OCI-LY7 (cell line): ENCODE data around the gene GRIN2C. TPM values are rescaled to one million over a fixed set of nuclear protein-coding genes. Genes with fewer than 3 reads are reported as not detected.
A peak's percentile ranks its signal among the peaks of the same experiment; 100 is the strongest.

Experiments
- BruUV-seq: library from RNA; stranded (reverse); fragments of 400-500 nt; replicated peaks from 2 replicates; lab custom pipeline; 2021; lab: Mats Ljungman, UMichigan
- CTCF ChIA-PET: fragments of 300-600 bp; sonication (Branson Sonifier 250); formaldehyde crosslinking; loops from one replicate; lab custom pipeline; 2022; ENCODE audit warnings: antibody characterized with exemption; ENCODE audit not compliant: unreplicated experiment; lab: Charles Lee
- POLR2A ChIA-PET: fragments of 300-600 bp; sonication (Branson Sonifier 250); formaldehyde crosslinking; loops from one replicate; lab custom pipeline; 2022; ENCODE audit warnings: antibody characterized with exemption; lab: Charles Lee
- DNase-seq: peaks from one replicate; pipeline ENCODE4 v3.0.0-alpha.2; 2015; ENCODE audit warnings: low spot score
- H2AFZ ChIP-seq: fragments of 200-600 bp; sonication (generic), shearing (Covaris generic); 2 replicates; pipeline ENCODE4 v1.6.1; 2014; ENCODE audit warnings: mild to moderate bottlenecking, antibody characterized with exemption, low read length, moderate library complexity
- H3K27ac ChIP-seq: fragments of 200-600 bp; sonication (generic); 2 replicates; pipeline ENCODE4 v1.5.1; 2014; ENCODE audit warnings: mixed run types, low read depth, mild to moderate bottlenecking, moderate library complexity, low read length, inconsistent platforms; ENCODE audit not compliant: poor library complexity, severe bottlenecking
- H3K36me3 ChIP-seq: fragments of 200-600 bp; sonication (generic); 2 replicates; pipeline ENCODE4 v1.6.1; 2014; ENCODE audit warnings: mild to moderate bottlenecking, antibody characterized with exemption, low read length, moderate library complexity, mixed read lengths; ENCODE audit not compliant: insufficient read depth
- H3K4me1 ChIP-seq: fragments of 200-600 bp; sonication (generic); 2 replicates; pipeline ENCODE4 v1.5.1; 2014; ENCODE audit warnings: mild to moderate bottlenecking, low read length; ENCODE audit not compliant: insufficient read depth, poor library complexity, severe bottlenecking
- H3K4me2 ChIP-seq: fragments of 200-600 bp; sonication (generic); 2 replicates; pipeline ENCODE4 v1.6.1; 2014; ENCODE audit warnings: mild to moderate bottlenecking, low read length
- H3K4me3 ChIP-seq: fragments of 200-600 bp; sonication (generic); 2 replicates; pipeline ENCODE4 v1.5.1; 2014; ENCODE audit warnings: mild to moderate bottlenecking, low read depth, low read length; ENCODE audit not compliant: poor library complexity, severe bottlenecking
- H3K79me2 ChIP-seq: fragments of 200-600 bp; sonication (generic); 2 replicates; pipeline ENCODE4 v1.6.1; 2016; ENCODE audit warnings: low read depth, mild to moderate bottlenecking, low read length, moderate library complexity, mixed read lengths; ENCODE audit not compliant: insufficient read depth
- H3K9me2 ChIP-seq: fragments of 200-600 bp; sonication (generic); 2 replicates; pipeline ENCODE4 v1.6.1; 2016; ENCODE audit warnings: mild to moderate bottlenecking, low read length, mixed read lengths; ENCODE audit not compliant: insufficient read depth
- H3K9me3 ChIP-seq: fragments of 200-600 bp; sonication (generic); 2 replicates; pipeline ENCODE4 v1.6.1; 2014; ENCODE audit warnings: mild to moderate bottlenecking, mixed run types, low read length, mixed read lengths
- H4K20me1 ChIP-seq: fragments of 200-600 bp; sonication (generic); 2 replicates; pipeline ENCODE4 v1.6.1; 2014; ENCODE audit warnings: mild to moderate bottlenecking, antibody characterized with exemption, low read length, moderate library complexity, mixed read lengths; ENCODE audit not compliant: insufficient read depth
- EZH2phosphoT487 ChIP-seq: fragments of 200-600 bp; sonication (generic); IDR thresholded peaks from 2 replicates; pipeline ENCODE4 v1.6.1; 2018; ENCODE audit warnings: low read depth, borderline replicate concordance, mild to moderate bottlenecking, mixed run types, antibody characterized with exemption, low read length, moderate library complexity, mixed read lengths
- intact Hi-C: fragments of 100-400 bp; cut with micrococcal nuclease; formaldehyde crosslinking; loops from one replicate; pipeline ENCODE4 v1.10.0; 2022; ENCODE audit not compliant: unreplicated experiment
- total RNA-seq, 2 experiments: library from RNA; depleted of rRNA in 1 of 2; stranded (reverse); fragments of >200 nt in 1 of 2; shearing (Covaris generic) in 1 of 2; gene quantifications; 2 replicates each; pipeline ENCODE4 v1.2.3, GENCODE V29; 2014 to 2022
- TF ChIP-seq, protein P1 (sequence below): fragments of 200-600 bp; sonication (generic); conservative IDR thresholded peaks from 2 replicates; pipeline ENCODE4 v1.5.1; 2014; ENCODE audit warnings: mild to moderate bottlenecking, antibody characterized with exemption, low read length, moderate library complexity, mixed read lengths

The GRIN2C gene
- total RNA-seq, 2 experiments from 2014 or later: 0.22 to 0.61 TPM

GRCh38 chr17:74861662-74862107, 2.0 kb upstream of the GRIN2C start:
- BruUV-seq: no TSS peak
- TF ChIP-seq, protein P1, sequence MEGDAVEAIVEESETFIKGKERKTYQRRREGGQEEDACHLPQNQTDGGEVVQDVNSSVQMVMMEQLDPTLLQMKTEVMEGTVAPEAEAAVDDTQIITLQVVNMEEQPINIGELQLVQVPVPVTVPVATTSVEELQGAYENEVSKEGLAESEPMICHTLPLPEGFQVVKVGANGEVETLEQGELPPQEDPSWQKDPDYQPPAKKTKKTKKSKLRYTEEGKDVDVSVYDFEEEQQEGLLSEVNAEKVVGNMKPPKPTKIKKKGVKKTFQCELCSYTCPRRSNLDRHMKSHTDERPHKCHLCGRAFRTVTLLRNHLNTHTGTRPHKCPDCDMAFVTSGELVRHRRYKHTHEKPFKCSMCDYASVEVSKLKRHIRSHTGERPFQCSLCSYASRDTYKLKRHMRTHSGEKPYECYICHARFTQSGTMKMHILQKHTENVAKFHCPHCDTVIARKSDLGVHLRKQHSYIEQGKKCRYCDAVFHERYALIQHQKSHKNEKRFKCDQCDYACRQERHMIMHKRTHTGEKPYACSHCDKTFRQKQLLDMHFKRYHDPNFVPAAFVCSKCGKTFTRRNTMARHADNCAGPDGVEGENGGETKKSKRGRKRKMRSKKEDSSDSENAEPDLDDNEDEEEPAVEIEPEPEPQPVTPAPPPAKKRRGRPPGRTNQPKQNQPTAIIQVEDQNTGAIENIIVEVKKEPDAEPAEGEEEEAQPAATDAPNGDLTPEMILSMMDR: no peak
- TF ChIP-seq EZH2phosphoT487: no peak
- H3K9me3 ChIP-seq: no peaks in the 10 kb centered on the region
- no peak overlapping the region for H2AFZ ChIP-seq
- intact Hi-C loops: loop anchor here (1.0 to 2.0 kb wide), 3 partner anchors 29 to 205 kb away; no protein-coding TSS in a partner anchor
- CTCF ChIA-PET: interaction anchor here (1.0 to 5.5 kb wide), 4 partner anchors 11 to 78 kb away, joined by 3 to 38 read pairs (median 6); partner anchors contain the start of gene FDXR
- no peaks in the 10 kb centered on the region for H3K9me2 ChIP-seq
- no peaks in the 10 kb centered on the region for H4K20me1 ChIP-seq
- no peak overlapping the region for H3K4me3 ChIP-seq
- POLR2A ChIA-PET: interaction anchor here (0.9 to 1.4 kb wide), 3 partner anchors 11 to 70 kb away, joined by 3 to 6 read pairs (median 5); partner anchors contain the start of gene FDXR
- H3K36me3 ChIP-seq: no peaks in the 10 kb centered on the region
- no peak for DNase-seq
- peaks cover 19% of the 10 kb centered on the region for H3K4me1 ChIP-seq
- 0 out of 2 replicates have a peak overlapping the region, but pooled peaks have one; percentile 14 for H3K4me2 ChIP-seq
- no peak overlapping the region for H3K27ac ChIP-seq
- H3K79me2 ChIP-seq: no peaks in the 10 kb centered on the region

DNA sequence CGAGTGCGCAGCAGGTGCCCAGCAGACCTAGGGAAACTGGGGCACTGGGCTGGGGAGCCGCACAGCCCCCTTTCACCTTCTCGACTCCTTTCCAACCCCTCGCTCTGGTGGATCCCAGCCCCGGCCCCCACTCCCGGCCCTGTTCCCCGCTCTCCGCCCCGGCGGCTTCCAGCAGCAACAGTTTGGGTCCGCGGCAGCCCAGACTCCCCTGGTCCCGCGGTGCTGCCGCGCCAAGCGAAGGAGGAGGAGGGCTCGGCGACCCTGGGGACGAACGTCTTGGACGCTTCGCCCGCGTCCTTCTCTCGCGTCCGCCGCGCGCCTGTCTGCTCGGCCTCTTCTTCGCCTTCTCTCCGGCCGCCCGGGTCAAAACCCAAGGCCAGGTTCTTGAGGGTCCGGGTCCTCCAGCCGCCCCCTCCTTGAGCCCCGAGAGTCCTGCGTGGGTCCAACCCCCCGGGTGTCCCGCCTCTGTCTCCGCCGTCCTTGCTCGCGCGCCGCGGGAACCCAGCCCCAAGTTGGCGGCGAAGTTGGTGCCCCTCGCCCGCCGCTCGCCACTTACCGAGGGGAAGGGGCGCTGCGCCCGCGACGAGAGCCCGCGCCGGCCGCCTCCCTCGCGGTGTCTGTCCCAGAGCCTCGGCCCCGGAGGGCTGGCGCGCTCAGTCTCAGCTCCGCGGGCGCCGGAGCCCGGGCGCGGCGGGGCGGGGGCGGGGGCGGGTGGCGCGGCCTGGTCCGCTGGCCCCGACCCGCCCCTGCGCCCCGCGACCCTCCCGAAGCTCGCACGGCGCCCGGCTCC, 1.4 kb upstream of the GRIN2C start:
- ChIA-PET CTCF (interaction anchor here (0.7 to 5.5 kb wide), 3 partner anchors 12 to 85 kb away, joined by 3 to 38 read pairs (median 7); partner anchors contain the start of genes FDXR and NAT9), POLR2A (no interaction called here)
- Histone ChIP-seq H3K4me1 (peaks cover 15% of the 10 kb centered on the region), H3K27ac (no peak overlapping the region), H3K9me3 (no peaks in the 10 kb centered on the region), H4K20me1 (no peaks in the 10 kb centered on the region), H3K4me3 (no peak overlapping the region), H2AFZ (no peak overlapping the region), H3K4me2 (no peak overlapping the region), H3K79me2 (no peaks in the 10 kb centered on the region), H3K9me2 (no peaks in the 10 kb centered on the region), H3K36me3 (no peaks in the 10 kb centered on the region)
- intact Hi-C loops: no loop called here
- no peak for DNase-seq
- TF ChIP-seq, protein P1: no peak
- TF ChIP-seq EZH2phosphoT487: no peak
- no TSS peak for BruUV-seq
